ENCODE measurements around the gene BASP1. TPM values are rescaled to one million over a fixed set of nuclear protein-coding genes. Genes with fewer than 3 reads are reported as not detected.
A peak's percentile ranks its signal among the peaks of the same experiment; 100 is the strongest.

Gene BASP1
- total RNA-seq, 3 donors from 2014 or later, result 19.9 to 50.1 (median 34.9) TPM

DNA sequence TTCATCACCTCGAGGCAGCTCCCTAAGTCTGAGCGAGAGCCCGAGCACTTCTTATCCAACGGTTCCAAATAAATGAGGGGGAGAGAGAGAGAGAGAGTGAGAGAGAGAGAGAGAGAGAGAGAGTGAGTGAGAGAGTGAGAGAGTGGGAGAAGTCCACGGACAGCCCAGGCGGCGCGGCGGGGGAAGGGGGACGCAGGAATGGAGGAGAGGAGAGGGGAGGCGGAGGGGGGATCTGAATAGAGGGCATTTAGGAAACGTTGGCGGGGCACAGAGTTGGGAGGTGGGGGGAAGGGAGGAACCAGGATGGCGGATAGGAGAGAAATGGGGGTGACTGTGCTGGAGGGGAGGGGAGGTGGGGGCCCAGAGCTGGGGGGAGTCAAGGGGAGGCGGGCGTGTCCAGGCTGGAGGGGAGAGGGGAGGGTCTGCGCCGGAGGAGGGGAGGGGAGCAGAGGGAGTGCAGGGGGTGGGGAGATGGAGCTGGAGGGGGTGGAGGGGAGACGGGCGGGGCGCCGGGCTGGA lies 398 bp upstream of the BASP1 start:
- H3K4me1 ChIP-seq, result no peaks in the 10 kb centered on the region
- H3K36me3 ChIP-seq, result no peaks in the 10 kb centered on the region
- no peak for DNase-seq (ENCODE audit: low spot score in 2 of 2)
- H3K27ac ChIP-seq, result peak overlapping the region; percentile 26 to 27
- no peaks in the 10 kb centered on the region for H3K9me3 ChIP-seq
- intact Hi-C loops (cut with DNase I; ENCODE audit: low total_unique reads), result no loop called here
- no peaks in the 10 kb centered on the region for H3K27me3 ChIP-seq
- TF ChIP-seq, protein P1, sequence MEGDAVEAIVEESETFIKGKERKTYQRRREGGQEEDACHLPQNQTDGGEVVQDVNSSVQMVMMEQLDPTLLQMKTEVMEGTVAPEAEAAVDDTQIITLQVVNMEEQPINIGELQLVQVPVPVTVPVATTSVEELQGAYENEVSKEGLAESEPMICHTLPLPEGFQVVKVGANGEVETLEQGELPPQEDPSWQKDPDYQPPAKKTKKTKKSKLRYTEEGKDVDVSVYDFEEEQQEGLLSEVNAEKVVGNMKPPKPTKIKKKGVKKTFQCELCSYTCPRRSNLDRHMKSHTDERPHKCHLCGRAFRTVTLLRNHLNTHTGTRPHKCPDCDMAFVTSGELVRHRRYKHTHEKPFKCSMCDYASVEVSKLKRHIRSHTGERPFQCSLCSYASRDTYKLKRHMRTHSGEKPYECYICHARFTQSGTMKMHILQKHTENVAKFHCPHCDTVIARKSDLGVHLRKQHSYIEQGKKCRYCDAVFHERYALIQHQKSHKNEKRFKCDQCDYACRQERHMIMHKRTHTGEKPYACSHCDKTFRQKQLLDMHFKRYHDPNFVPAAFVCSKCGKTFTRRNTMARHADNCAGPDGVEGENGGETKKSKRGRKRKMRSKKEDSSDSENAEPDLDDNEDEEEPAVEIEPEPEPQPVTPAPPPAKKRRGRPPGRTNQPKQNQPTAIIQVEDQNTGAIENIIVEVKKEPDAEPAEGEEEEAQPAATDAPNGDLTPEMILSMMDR (IDR thresholded peaks at IDR 0.05), result peak in 1 of 3 donors; percentile 15
- no peak for TF ChIP-seq POLR2A (IDR thresholded peaks at IDR 0.05)
- peak overlapping the region; percentile 64 to 82 (median 64) for H3K4me3 ChIP-seq

DNA sequence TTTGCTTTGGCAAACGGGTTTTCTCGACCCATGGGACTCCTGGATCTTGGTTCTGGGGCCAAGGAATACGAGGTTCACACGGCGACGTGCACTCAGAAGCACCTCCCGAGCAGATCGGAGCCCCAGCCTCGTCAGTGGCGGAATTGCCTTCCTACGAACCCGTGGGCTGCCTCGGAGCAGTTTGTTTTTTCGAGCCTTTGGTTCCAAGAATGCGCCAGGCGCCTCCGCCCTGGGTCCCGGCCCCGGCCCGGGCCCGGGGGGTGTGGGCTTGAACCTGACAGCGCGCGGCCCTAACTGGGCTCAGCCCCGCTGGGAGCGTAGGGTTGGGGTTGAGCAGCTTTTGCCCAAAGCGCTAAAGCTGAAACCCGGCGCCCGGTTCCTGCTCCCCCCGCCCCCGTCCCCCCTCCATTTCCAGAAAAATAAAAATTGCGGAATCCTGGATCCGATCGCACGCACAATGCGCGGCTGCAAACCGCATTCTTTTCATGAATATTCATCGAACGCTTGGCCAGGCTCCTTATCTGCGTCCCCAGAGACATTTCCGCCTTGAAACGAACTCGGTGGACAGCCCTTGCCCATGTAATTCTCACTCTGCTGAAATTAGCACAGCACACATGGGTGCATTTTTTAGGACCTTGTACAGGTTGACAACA lies 1.0 kb downstream of the BASP1 start:
- H3K27ac ChIP-seq, result peak overlapping the region; percentile 68 to 85
- H3K27me3 ChIP-seq, result no peaks in the 10 kb centered on the region
- H3K4me1 ChIP-seq, result no peaks in the 10 kb centered on the region
- TF ChIP-seq, protein P1 (IDR thresholded peaks at IDR 0.05), result no peak
- TF ChIP-seq POLR2A (IDR thresholded peaks at IDR 0.05), result no peak
- no peak for TF ChIP-seq POLR2AphosphoS5 (IDR thresholded peaks at IDR 0.05)
- peak overlapping the region; percentile 64 to 82 (median 64) for H3K4me3 ChIP-seq
- intact Hi-C loops (cut with DNase I; ENCODE audit: low total_unique reads), result no loop called here
- H3K9me3 ChIP-seq, result no peaks in the 10 kb centered on the region
- no peaks in the 10 kb centered on the region for H3K36me3 ChIP-seq
- no peak for DNase-seq (ENCODE audit: low spot score in 2 of 2)

DNA sequence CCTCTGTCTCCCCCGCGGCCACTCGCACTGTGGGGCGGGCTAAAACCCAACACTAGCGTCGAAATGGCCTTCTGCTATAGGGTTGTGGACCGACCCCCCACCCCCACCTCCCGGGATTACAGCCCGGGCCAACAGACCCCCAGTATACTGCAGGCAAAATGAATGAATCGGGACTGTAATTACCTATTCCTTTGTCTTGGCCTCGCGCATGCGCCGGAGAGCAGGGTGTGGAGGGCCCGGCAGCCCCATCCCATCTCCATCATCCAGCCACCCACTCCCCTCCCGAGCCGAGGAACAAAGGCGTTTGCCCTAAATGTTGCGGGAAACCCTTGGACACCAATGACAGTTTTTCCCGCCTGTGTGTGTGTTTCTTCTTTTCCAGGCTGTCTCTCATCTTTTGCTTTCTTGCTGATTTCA lies 1.6 kb downstream of the BASP1 start:
- no peaks in the 10 kb centered on the region for H3K4me1 ChIP-seq
- DNase-seq (ENCODE audit: low spot score in 2 of 2), result no peak
- peak overlapping the region; percentile 68 to 85 for H3K27ac ChIP-seq
- H3K36me3 ChIP-seq, result no peaks in the 10 kb centered on the region
- TF ChIP-seq POLR2A (IDR thresholded peaks at IDR 0.05) (no peak), POLR2AphosphoS5 (IDR thresholded peaks at IDR 0.05) (no peak)
- TF ChIP-seq, protein P1 (IDR thresholded peaks at IDR 0.05), result no peak
- intact Hi-C loops (cut with DNase I; ENCODE audit: low total_unique reads), result no loop called here
- H3K9me3 ChIP-seq, result no peaks in the 10 kb centered on the region
- H3K4me3 ChIP-seq, result peak overlapping the region; percentile 64 to 82 (median 64)
- no peaks in the 10 kb centered on the region for H3K27me3 ChIP-seq

DNA sequence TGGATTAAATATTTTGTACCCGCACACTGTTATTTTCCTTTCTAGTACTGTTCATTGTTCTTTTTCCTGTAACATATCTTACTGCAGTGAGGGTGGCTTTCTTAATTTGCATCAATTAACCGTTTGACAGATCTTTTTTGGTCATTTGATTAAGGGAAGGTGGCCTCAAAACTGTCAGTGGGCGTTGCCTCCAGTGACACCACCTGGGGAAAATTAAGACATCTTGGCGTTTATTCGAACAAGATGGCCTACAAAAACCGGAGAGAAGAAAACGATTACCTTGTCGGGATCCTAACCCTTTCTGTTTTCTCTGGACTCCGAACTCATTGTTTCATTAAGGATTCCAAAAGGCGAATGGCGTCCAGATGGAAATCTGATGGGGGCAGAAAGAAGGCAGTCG lies 2.0 kb downstream of the BASP1 start:
- TF ChIP-seq, protein P1 (IDR thresholded peaks at IDR 0.05), result no peak
- TF ChIP-seq POLR2AphosphoS5 (IDR thresholded peaks at IDR 0.05) (no peak), POLR2A (IDR thresholded peaks at IDR 0.05) (no peak)
- no peaks in the 10 kb centered on the region for H3K4me1 ChIP-seq
- no peaks in the 10 kb centered on the region for H3K9me3 ChIP-seq
- DNase-seq (ENCODE audit: low spot score in 2 of 2), result no peak
- no peaks in the 10 kb centered on the region for H3K36me3 ChIP-seq
- peak overlapping the region; percentile 64 to 82 (median 64) for H3K4me3 ChIP-seq
- H3K27ac ChIP-seq, result no peak overlapping the region
- intact Hi-C loops (cut with DNase I; ENCODE audit: low total_unique reads), result no loop called here
- H3K27me3 ChIP-seq, result no peaks in the 10 kb centered on the region

DNA sequence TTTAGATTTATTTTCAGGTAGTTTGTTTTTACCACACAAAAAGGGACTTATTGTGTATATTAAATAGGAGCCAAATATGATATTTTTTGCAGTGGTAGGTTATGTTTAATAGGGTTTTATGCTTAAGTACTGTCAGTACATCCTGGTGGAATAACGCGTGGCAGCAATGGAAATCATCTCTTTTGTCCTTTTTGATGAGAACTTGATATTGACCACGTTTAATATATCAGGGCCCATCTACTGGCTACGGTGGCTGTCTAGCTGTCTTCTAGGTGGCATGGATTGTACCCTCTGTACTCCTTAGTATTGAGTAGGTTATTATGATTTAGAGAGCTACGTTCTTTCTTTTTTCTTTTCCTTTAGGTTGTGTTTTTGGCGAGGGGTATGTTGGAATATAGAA lies 2.6 kb downstream of the BASP1 start:
- no peak overlapping the region for H3K4me3 ChIP-seq
- intact Hi-C loops (cut with DNase I; ENCODE audit: low total_unique reads), result no loop called here
- no peaks in the 10 kb centered on the region for H3K4me1 ChIP-seq
- no peaks in the 10 kb centered on the region for H3K27me3 ChIP-seq
- H3K27ac ChIP-seq, result no peak overlapping the region
- no peaks in the 10 kb centered on the region for H3K36me3 ChIP-seq
- TF ChIP-seq POLR2AphosphoS5 (IDR thresholded peaks at IDR 0.05) (no peak), POLR2A (IDR thresholded peaks at IDR 0.05) (no peak)
- TF ChIP-seq, protein P1 (IDR thresholded peaks at IDR 0.05), result no peak
- no peak for DNase-seq (ENCODE audit: low spot score in 2 of 2)
- no peaks in the 10 kb centered on the region for H3K9me3 ChIP-seq
